Measurements from ENCODE around the gene C18orf54. TPM values are rescaled to one million over a fixed set of nuclear protein-coding genes. Genes with fewer than 3 reads are reported as not detected.

The C18orf54 gene
- total RNA-seq, 1 donor from 2014 or later: 3.9 TPM

GRCh38 chr18:54393648-54394294 lies 36.1 kb downstream of the C18orf54 start:
- Histone ChIP-seq H3K27me3 (ENCODE audit: low read depth) (no peaks in the 10 kb centered on the region), H3K9me3 (no peaks in the 10 kb centered on the region), H3K4me3 (no peak overlapping the region), H3K4me1 (no peaks in the 10 kb centered on the region), H3K27ac (no peak overlapping the region), H3K36me3 (no peaks in the 10 kb centered on the region)
- intact Hi-C loops (cut with DNase I): no loop called here
- TF ChIP-seq, protein P1, sequence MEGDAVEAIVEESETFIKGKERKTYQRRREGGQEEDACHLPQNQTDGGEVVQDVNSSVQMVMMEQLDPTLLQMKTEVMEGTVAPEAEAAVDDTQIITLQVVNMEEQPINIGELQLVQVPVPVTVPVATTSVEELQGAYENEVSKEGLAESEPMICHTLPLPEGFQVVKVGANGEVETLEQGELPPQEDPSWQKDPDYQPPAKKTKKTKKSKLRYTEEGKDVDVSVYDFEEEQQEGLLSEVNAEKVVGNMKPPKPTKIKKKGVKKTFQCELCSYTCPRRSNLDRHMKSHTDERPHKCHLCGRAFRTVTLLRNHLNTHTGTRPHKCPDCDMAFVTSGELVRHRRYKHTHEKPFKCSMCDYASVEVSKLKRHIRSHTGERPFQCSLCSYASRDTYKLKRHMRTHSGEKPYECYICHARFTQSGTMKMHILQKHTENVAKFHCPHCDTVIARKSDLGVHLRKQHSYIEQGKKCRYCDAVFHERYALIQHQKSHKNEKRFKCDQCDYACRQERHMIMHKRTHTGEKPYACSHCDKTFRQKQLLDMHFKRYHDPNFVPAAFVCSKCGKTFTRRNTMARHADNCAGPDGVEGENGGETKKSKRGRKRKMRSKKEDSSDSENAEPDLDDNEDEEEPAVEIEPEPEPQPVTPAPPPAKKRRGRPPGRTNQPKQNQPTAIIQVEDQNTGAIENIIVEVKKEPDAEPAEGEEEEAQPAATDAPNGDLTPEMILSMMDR (IDR thresholded peaks at IDR 0.05): no peak
- ATAC-seq: no peak
- no peak for DNase-seq

DNA sequence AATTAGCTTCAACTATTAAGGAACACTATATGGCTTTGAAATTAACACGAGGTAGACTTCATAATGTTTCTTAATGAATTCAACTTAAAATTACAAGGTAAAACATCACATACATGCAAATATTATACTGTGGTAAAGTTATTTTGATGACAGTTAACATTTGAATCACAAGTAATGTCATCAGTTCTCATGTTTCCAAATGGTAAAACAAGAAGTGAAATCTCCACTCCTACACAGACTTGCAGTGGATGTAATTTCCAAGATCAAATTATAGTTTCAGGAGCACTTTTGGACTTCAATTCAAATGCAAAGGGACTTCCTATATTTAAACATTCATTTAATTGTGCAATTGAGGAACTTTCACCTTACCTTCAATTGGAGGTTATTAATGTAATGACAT lies 39.1 kb downstream of the C18orf54 start:
- Histone ChIP-seq H3K9me3 (no peaks in the 10 kb centered on the region), H3K4me1 (no peaks in the 10 kb centered on the region), H3K27ac (no peak overlapping the region), H3K4me3 (no peak overlapping the region), H3K36me3 (no peaks in the 10 kb centered on the region), H3K27me3 (ENCODE audit: low read depth) (no peaks in the 10 kb centered on the region)
- TF ChIP-seq, protein P1 (IDR thresholded peaks at IDR 0.05): no peak
- no peak for DNase-seq
- intact Hi-C loops (cut with DNase I): no loop called here
- no peak for ATAC-seq

DNA sequence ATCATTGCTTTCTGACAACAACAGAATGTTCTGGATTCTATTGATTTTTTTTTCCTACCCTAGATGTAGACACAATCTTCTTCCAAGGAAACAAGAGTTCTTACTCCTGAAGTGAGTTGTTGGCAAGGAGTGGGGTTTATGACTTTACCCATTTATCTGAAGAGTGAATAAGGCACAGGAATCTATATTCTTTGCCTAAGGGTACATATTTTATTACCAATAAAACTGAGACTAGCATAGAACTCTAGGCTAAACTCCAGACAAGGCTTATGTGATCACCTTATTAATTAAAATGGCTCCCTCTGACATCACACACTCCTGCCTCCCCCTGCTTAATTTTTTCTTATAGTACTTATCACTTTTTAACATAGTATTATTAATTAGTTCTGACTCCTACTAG lies 47.6 kb downstream of the C18orf54 start:
- intact Hi-C loops (cut with DNase I): no loop called here
- no peaks in the 10 kb centered on the region for H3K4me1 ChIP-seq
- ATAC-seq (no peak), DNase-seq (no peak)
- H3K4me3 ChIP-seq: no peak overlapping the region
- TF ChIP-seq, protein P1 (IDR thresholded peaks at IDR 0.05): no peak
- no peaks in the 10 kb centered on the region for H3K9me3 ChIP-seq
- H3K27ac ChIP-seq: no peak overlapping the region
- H3K27me3 ChIP-seq (ENCODE audit: low read depth): no peaks in the 10 kb centered on the region
- no peaks in the 10 kb centered on the region for H3K36me3 ChIP-seq

- DNase-seq (no peak), ATAC-seq (no peak)
- Histone ChIP-seq H3K4me1 (no peaks in the 10 kb centered on the region), H3K27me3 (ENCODE audit: low read depth) (no peaks in the 10 kb centered on the region), H3K36me3 (no peaks in the 10 kb centered on the region), H3K9me3 (no peaks in the 10 kb centered on the region), H3K4me3 (no peak overlapping the region), H3K27ac (no peak overlapping the region)
- intact Hi-C loops (cut with DNase I): no loop called here
- TF ChIP-seq, protein P1 (IDR thresholded peaks at IDR 0.05): no peak
Observed at GRCh38 chr18:54411781-54412180, 54.1 kb downstream of the C18orf54 start.

GRCh38 chr18:54415086-54415485 lies 57.4 kb downstream of the C18orf54 start:
- no peak for ATAC-seq
- H3K27me3 ChIP-seq (ENCODE audit: low read depth): no peaks in the 10 kb centered on the region
- no peak for DNase-seq
- intact Hi-C loops (cut with DNase I): no loop called here
- no peak overlapping the region for H3K4me3 ChIP-seq
- no peaks in the 10 kb centered on the region for H3K36me3 ChIP-seq
- H3K4me1 ChIP-seq: no peaks in the 10 kb centered on the region
- H3K27ac ChIP-seq: no peak overlapping the region
- TF ChIP-seq, protein P1 (IDR thresholded peaks at IDR 0.05): no peak
- H3K9me3 ChIP-seq: no peaks in the 10 kb centered on the region

Measured in lower lobe of right lung (tissue), 2 donors.